Renal pelvis (tissue), 4 donors: ENCODE measurements around the gene TNRC18. TPM values are rescaled to one million over a fixed set of nuclear protein-coding genes. Genes with fewer than 3 reads are reported as not detected.
A peak's percentile ranks its signal among the peaks of the same experiment; 100 is the strongest.
"Not testable (repeated sequence)": the region's sequence is repeated elsewhere in the genome, so short reads cannot be mapped to it uniquely, and the experiment has no call there.

Source experiments
- DNase-seq: peaks from one replicate; pipeline ENCODE4 v3.0.0-alpha.2; 2013
- polyA plus RNA-seq, 3 donors: library from polyadenylated mRNA; unstranded; fragments of 120-200 nt; gene quantifications; one replicate each; pipeline ENCODE4 v1.2.1, GENCODE V29; 2013; ENCODE audit not compliant: insufficient read length in 3 of 3

The TNRC18 gene
- polyA plus RNA-seq, 3 donors: 126 to 150 (median 132) TPM

- no peak for DNase-seq
Observed at GRCh38 chr7:5296015-5296610, 127.5 kb downstream of the TNRC18 start.

- DNase-seq: no peak
Observed at GRCh38 chr7:5295039-5296014, 128.3 kb downstream of the TNRC18 start.

GRCh38 chr7:5294169-5294987 lies 129.3 kb downstream of the TNRC18 start:
- no peak for DNase-seq

- not testable (repeated sequence) for DNase-seq
Observed at GRCh38 chr7:5291711-5292335, 131.8 kb downstream of the TNRC18 start.

GRCh38 chr7:5291301-5291700 lies 132.3 kb downstream of the TNRC18 start:
- DNase-seq: no peak

GRCh38 chr7:5289355-5289754 lies 134.3 kb downstream of the TNRC18 start:
- no peak for DNase-seq

GRCh38 chr7:5288560-5288959 lies 135.1 kb downstream of the TNRC18 start:
- DNase-seq: not testable (repeated sequence)

GRCh38 chr7:5287802-5288201 lies 135.8 kb downstream of the TNRC18 start:
- no peak for DNase-seq

- not testable (repeated sequence) for DNase-seq
Observed at GRCh38 chr7:5287373-5287772, 136.3 kb downstream of the TNRC18 start.

GRCh38 chr7:5286933-5287332 lies 136.7 kb downstream of the TNRC18 start:
- DNase-seq: no peak

GRCh38 chr7:5284304-5285281 lies 139.0 kb downstream of the TNRC18 start:
- DNase-seq: peak; percentile 62

- no peak for DNase-seq
Observed at GRCh38 chr7:5283421-5284303, 140.0 kb downstream of the TNRC18 start.

GRCh38 chr7:5282543-5283316 lies 140.9 kb downstream of the TNRC18 start, which contains the start of gene SLC29A4:
Gene SLC29A4, plus strand, starts transcription at chr7:5282943. Its CDS starts 4,874 bp downstream, at chr7:5287817.
- DNase-seq: no peak

GRCh38 chr7:5281598-5282500 lies 141.8 kb downstream of the TNRC18 start:
- not testable (repeated sequence) for DNase-seq

GRCh38 chr7:5279734-5280133 lies 143.9 kb downstream of the TNRC18 start:
- DNase-seq: no peak

- no peak for DNase-seq
Observed at GRCh38 chr7:5278766-5279165, 144.9 kb downstream of the TNRC18 start.

GRCh38 chr7:5276611-5277010 lies 147.0 kb downstream of the TNRC18 start:
- DNase-seq: no peak
